Measurements from ENCODE around the gene HSD11B1L. TPM values are rescaled to one million over a fixed set of nuclear protein-coding genes. Genes with fewer than 3 reads are reported as not detected.

The HSD11B1L gene
- total RNA-seq, 2 experiments from 2014 or later = 2.4 to 2.9 TPM

DNA sequence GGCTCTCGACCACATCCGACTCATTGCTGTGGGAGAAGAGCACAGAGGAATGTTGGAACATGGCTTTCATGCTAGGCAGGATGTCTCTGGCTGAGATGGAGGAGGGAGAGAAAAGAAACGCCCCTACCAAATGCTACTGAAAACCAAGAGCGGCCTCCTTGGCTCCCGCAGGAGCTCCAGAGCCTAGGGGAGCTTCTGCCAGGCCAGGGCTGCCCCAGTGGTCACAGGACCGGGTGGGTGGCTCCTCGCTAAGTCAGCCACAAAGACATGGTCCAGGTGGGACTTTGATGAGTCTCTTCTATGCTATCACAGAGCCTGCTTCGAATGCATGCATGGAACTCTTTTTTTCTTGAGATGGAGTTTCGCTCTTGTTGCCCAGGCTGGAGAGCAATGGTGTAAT lies 32.4 kb downstream of the HSD11B1L start:
- peaks cover 39% of the 10 kb centered on the region for H3K36me3 Mint-ChIP-seq (ENCODE audit: low read depth)

DNA sequence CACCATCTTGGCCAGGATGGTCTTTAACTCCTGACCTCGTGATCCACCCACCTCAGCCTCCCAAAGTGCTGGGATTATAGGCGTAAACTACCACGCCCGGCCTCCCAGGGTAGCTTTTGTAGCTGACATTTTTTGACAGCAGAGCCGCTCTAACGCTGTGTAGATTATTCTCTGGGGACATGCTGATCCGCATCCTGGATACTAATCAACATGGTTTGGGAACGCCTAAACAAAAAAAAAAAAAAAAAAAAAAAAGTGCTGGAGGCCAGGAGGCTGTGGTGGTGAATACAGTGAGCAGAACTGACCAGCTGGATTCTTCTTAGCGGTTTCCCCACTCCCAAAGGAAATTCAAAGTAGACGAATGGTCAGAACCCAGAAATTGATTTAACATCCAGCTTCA lies 34.0 kb downstream of the HSD11B1L start:
- Histone ChIP-seq H3K36me3 (ENCODE audit: insufficient read depth, low read length) (peaks cover 51% of the 10 kb centered on the region), H3K4me1 (ENCODE audit: insufficient read depth, low read length) (peaks cover 26% of the 10 kb centered on the region), H3K4me3 (ENCODE audit: low read length) (no peak overlapping the region), H3K27me3 (ENCODE audit: control insufficient read depth in 1 of 2, insufficient read depth in 2 of 2, low read length in 2 of 2) (no peaks in the 10 kb centered on the region), H3K27ac (ENCODE audit: low read depth in 1 of 2, low read length in 2 of 2) (no peak overlapping the region), H3K9me3 (ENCODE audit: control insufficient read depth in 1 of 2, insufficient read depth in 1 of 2, low read length in 2 of 2) (no peaks in the 10 kb centered on the region)
- H3K4me1 Mint-ChIP-seq (ENCODE audit: low read depth) = peaks cover 18% of the 10 kb centered on the region
- POLR2A ChIA-PET = interaction anchor here (1.1 kb wide), 1 partner anchor 24 kb away, joined by 3 read pairs; no protein-coding TSS in a partner anchor
- H3K36me3 Mint-ChIP-seq (ENCODE audit: low read depth) = peaks cover 48% of the 10 kb centered on the region
- no peaks in the 10 kb centered on the region for H3K27me3 Mint-ChIP-seq
- no peaks in the 10 kb centered on the region for H3K9me3 Mint-ChIP-seq
- CTCF ChIA-PET = no interaction called here
- no peak overlapping the region for H3K27ac Mint-ChIP-seq
- intact Hi-C loops (cut with DNase I, micrococcal nuclease) = no loop called here
- H3K4me3 Mint-ChIP-seq = no peak overlapping the region
- TF ChIP-seq, protein P1, sequence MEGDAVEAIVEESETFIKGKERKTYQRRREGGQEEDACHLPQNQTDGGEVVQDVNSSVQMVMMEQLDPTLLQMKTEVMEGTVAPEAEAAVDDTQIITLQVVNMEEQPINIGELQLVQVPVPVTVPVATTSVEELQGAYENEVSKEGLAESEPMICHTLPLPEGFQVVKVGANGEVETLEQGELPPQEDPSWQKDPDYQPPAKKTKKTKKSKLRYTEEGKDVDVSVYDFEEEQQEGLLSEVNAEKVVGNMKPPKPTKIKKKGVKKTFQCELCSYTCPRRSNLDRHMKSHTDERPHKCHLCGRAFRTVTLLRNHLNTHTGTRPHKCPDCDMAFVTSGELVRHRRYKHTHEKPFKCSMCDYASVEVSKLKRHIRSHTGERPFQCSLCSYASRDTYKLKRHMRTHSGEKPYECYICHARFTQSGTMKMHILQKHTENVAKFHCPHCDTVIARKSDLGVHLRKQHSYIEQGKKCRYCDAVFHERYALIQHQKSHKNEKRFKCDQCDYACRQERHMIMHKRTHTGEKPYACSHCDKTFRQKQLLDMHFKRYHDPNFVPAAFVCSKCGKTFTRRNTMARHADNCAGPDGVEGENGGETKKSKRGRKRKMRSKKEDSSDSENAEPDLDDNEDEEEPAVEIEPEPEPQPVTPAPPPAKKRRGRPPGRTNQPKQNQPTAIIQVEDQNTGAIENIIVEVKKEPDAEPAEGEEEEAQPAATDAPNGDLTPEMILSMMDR (IDR thresholded peaks at IDR 0.05) = no peak
- ATAC-seq (ENCODE audit: poor library complexity) = no peak
- no peak for DNase-seq

More for the DNA sequence above, 32.4 kb downstream of the HSD11B1L start:
- no peak for ATAC-seq (ENCODE audit: poor library complexity)
- Histone ChIP-seq H3K4me3 (ENCODE audit: low read length) (no peak overlapping the region), H3K27me3 (ENCODE audit: control insufficient read depth in 1 of 2, insufficient read depth in 2 of 2, low read length in 2 of 2) (no peaks in the 10 kb centered on the region), H3K27ac (ENCODE audit: low read depth in 1 of 2, low read length in 2 of 2) (no peak overlapping the region), H3K36me3 (ENCODE audit: insufficient read depth, low read length) (peaks cover 55% of the 10 kb centered on the region), H3K4me1 (ENCODE audit: insufficient read depth, low read length) (peaks cover 12% of the 10 kb centered on the region), H3K9me3 (ENCODE audit: control insufficient read depth in 1 of 2, insufficient read depth in 1 of 2, low read length in 2 of 2) (no peaks in the 10 kb centered on the region)
- Mint-ChIP-seq H3K9me3 (no peaks in the 10 kb centered on the region), H3K27me3 (no peaks in the 10 kb centered on the region), H3K27ac (no peak overlapping the region), H3K4me1 (ENCODE audit: low read depth) (peaks cover 6% of the 10 kb centered on the region), H3K4me3 (no peak overlapping the region)
- TF ChIP-seq, protein P1 (IDR thresholded peaks at IDR 0.05) = no peak
- CTCF ChIA-PET = interaction anchor here (1.3 kb wide), 1 partner anchor 23 kb away, joined by 4 read pairs; the partner anchor contains the start of gene RPL36
- DNase-seq = no peak
- POLR2A ChIA-PET = no interaction called here
- intact Hi-C loops (cut with DNase I, micrococcal nuclease) = no loop called here

GRCh38 chr19:5717215-5717935 lies 36.5 kb downstream of the HSD11B1L start:
- TF ChIP-seq, protein P1 (IDR thresholded peaks at IDR 0.05) = no peak
- H3K4me1 ChIP-seq (ENCODE audit: insufficient read depth, low read length) = peaks cover 34% of the 10 kb centered on the region
- no peaks in the 10 kb centered on the region for H3K9me3 ChIP-seq (ENCODE audit: control insufficient read depth in 1 of 2, insufficient read depth in 1 of 2, low read length in 2 of 2)
- Mint-ChIP-seq H3K36me3 (ENCODE audit: low read depth) (peaks cover 38% of the 10 kb centered on the region), H3K27me3 (no peaks in the 10 kb centered on the region), H3K4me3 (peak overlapping the region; percentile 45), H3K9me3 (no peaks in the 10 kb centered on the region), H3K27ac (peak overlapping the region; percentile 55), H3K4me1 (ENCODE audit: low read depth) (peaks cover 26% of the 10 kb centered on the region)
- POLR2A ChIA-PET = no interaction called here
- DNase-seq (no peak), ATAC-seq (ENCODE audit: poor library complexity) (no peak)
- H3K4me3 ChIP-seq (ENCODE audit: low read length) = no peak overlapping the region
- H3K27ac ChIP-seq (ENCODE audit: low read depth in 1 of 2, low read length in 2 of 2) = no peak overlapping the region
- H3K36me3 ChIP-seq (ENCODE audit: insufficient read depth, low read length) = peaks cover 32% of the 10 kb centered on the region
- intact Hi-C loops (cut with DNase I, micrococcal nuclease) = no loop called here
- CTCF ChIA-PET = interaction anchor here (1.7 kb wide), 1 partner anchor 27 kb away, joined by 7 read pairs; the partner anchor contains the start of gene RPL36
- H3K27me3 ChIP-seq (ENCODE audit: control insufficient read depth in 1 of 2, insufficient read depth in 2 of 2, low read length in 2 of 2) = no peaks in the 10 kb centered on the region

Measured in CD4-positive, alpha-beta T cell (primary cell).